ENCODE data around the gene TDRD3. TPM values are rescaled to one million over a fixed set of nuclear protein-coding genes. Genes with fewer than 3 reads are reported as not detected.

The TDRD3 gene
- total RNA-seq, 1 experiment from 2014 or later = 21.4 TPM

DNA sequence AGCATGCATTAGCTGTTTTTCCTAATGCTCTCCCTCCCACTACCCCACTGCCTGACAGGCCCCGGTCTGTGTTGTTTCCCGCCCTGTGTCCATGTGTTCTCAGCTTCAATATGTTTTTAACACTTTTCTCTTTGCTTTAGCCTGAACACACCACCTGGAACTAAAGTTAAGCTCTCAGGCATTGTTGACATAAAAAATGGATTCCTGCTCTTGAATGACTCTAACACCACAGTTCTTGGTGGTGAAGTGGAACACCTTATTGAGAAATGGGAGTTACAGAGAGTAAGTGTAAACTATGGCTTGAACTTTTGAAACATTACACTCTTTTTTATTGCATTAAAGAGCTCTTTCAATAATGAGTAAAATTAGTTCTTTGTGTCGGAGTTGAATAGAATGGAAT, 70.1 kb downstream of the TDRD3 start:
- H3K36me3 Mint-ChIP-seq (ENCODE audit: insufficient read depth, unreplicated experiment) = peaks cover 19% of the 10 kb centered on the region
- no peak overlapping the region for H3K27ac Mint-ChIP-seq (ENCODE audit: low read depth, unreplicated experiment)
- H3K27me3 Mint-ChIP-seq (ENCODE audit: insufficient read depth, unreplicated experiment) = no peaks in the 10 kb centered on the region
- no peak overlapping the region for H3K4me3 Mint-ChIP-seq (ENCODE audit: unreplicated experiment)
- intact Hi-C loops (cut with micrococcal nuclease) = no loop called here
- BruUV-seq (replicated peaks) = no TSS peak
- no peak for DNase-seq (ENCODE audit: unreplicated experiment)
- TF ChIP-seq, protein P1, sequence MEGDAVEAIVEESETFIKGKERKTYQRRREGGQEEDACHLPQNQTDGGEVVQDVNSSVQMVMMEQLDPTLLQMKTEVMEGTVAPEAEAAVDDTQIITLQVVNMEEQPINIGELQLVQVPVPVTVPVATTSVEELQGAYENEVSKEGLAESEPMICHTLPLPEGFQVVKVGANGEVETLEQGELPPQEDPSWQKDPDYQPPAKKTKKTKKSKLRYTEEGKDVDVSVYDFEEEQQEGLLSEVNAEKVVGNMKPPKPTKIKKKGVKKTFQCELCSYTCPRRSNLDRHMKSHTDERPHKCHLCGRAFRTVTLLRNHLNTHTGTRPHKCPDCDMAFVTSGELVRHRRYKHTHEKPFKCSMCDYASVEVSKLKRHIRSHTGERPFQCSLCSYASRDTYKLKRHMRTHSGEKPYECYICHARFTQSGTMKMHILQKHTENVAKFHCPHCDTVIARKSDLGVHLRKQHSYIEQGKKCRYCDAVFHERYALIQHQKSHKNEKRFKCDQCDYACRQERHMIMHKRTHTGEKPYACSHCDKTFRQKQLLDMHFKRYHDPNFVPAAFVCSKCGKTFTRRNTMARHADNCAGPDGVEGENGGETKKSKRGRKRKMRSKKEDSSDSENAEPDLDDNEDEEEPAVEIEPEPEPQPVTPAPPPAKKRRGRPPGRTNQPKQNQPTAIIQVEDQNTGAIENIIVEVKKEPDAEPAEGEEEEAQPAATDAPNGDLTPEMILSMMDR (IDR thresholded peaks at IDR 0.05; ENCODE audit: unreplicated experiment) = no peak
- ChIA-PET CTCF (interaction anchor here (1.1 to 1.8 kb wide), 3 partner anchors 16 to 1219 kb away, joined by 4 to 9 read pairs (median 4); no protein-coding TSS in a partner anchor), POLR2A (no interaction called here)
- no peaks in the 10 kb centered on the region for H3K4me1 Mint-ChIP-seq (ENCODE audit: insufficient read depth, unreplicated experiment)
- H3K9me3 Mint-ChIP-seq (ENCODE audit: unreplicated experiment) = no peaks in the 10 kb centered on the region

DNA sequence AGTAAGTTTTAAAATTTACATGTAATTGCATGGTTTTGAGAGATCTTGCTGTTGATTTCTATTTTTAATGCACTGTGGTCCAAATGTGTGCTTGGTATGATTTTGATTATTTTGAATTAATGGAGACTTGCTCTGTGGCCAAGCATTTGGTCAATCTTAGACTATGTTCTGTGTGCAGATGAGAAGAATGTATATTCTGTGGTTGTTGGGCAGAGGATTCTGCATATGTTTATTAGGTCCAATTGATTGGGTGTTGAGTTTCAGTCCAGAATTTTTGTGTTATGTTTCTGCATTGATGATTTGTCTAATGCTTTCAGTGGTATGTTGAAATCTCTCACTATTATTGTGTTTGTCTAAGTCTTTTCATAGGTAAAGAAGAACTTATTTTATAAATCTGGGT, 82.3 kb downstream of the TDRD3 start:
- BruUV-seq (replicated peaks) = no TSS peak
- Mint-ChIP-seq H3K4me1 (ENCODE audit: insufficient read depth, unreplicated experiment) (no peaks in the 10 kb centered on the region), H3K9me3 (ENCODE audit: unreplicated experiment) (no peaks in the 10 kb centered on the region), H3K4me3 (ENCODE audit: unreplicated experiment) (no peak overlapping the region), H3K27ac (ENCODE audit: low read depth, unreplicated experiment) (no peak overlapping the region), H3K36me3 (ENCODE audit: insufficient read depth, unreplicated experiment) (peaks cover 3% of the 10 kb centered on the region), H3K27me3 (ENCODE audit: insufficient read depth, unreplicated experiment) (no peaks in the 10 kb centered on the region)
- intact Hi-C loops (cut with micrococcal nuclease) = no loop called here
- CTCF ChIA-PET = interaction anchor here (0.7 kb wide), 1 partner anchor 720 kb away, joined by 5 read pairs; no protein-coding TSS in a partner anchor
- POLR2A ChIA-PET = interaction anchor here (0.7 kb wide), 1 partner anchor 19 kb away, joined by 4 read pairs; no protein-coding TSS in a partner anchor
- DNase-seq (ENCODE audit: unreplicated experiment) = no peak
- TF ChIP-seq, protein P1 (IDR thresholded peaks at IDR 0.05; ENCODE audit: unreplicated experiment) = no peak

DNA sequence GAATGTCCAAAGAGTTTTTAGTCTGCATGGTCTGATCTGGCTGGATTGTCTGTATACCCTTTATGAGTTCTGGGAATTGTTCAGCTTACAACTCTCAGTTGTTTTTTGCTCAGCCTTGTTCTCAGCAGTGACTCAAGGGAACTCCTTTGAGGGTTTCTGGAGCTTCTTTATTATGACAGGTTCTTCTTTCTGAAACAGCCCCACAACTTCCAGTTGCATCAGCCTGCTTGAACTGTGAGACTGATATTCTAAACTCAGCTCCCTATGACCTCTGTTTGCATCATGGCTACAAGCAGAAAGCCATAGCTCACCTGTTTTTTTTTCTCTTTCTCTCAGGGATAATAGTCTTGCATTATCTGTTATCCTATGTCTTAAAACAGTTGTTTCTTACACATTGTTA, 85.0 kb downstream of the TDRD3 start:
- Mint-ChIP-seq H3K27ac (ENCODE audit: low read depth, unreplicated experiment) (no peak overlapping the region), H3K4me1 (ENCODE audit: insufficient read depth, unreplicated experiment) (no peaks in the 10 kb centered on the region), H3K27me3 (ENCODE audit: insufficient read depth, unreplicated experiment) (no peaks in the 10 kb centered on the region), H3K4me3 (ENCODE audit: unreplicated experiment) (no peak overlapping the region), H3K9me3 (ENCODE audit: unreplicated experiment) (no peaks in the 10 kb centered on the region), H3K36me3 (ENCODE audit: insufficient read depth, unreplicated experiment) (peaks cover 7% of the 10 kb centered on the region)
- intact Hi-C loops (cut with micrococcal nuclease) = no loop called here
- CTCF ChIA-PET = interaction anchor here (0.6 kb wide), 1 partner anchor 19 kb away, joined by 3 read pairs; no protein-coding TSS in a partner anchor
- POLR2A ChIA-PET = interaction anchor here (0.7 kb wide), 1 partner anchor 992 kb away, joined by 3 read pairs; no protein-coding TSS in a partner anchor
- no TSS peak for BruUV-seq (replicated peaks)
- TF ChIP-seq, protein P1 (IDR thresholded peaks at IDR 0.05; ENCODE audit: unreplicated experiment) = no peak
- DNase-seq (ENCODE audit: unreplicated experiment) = no peak

DNA sequence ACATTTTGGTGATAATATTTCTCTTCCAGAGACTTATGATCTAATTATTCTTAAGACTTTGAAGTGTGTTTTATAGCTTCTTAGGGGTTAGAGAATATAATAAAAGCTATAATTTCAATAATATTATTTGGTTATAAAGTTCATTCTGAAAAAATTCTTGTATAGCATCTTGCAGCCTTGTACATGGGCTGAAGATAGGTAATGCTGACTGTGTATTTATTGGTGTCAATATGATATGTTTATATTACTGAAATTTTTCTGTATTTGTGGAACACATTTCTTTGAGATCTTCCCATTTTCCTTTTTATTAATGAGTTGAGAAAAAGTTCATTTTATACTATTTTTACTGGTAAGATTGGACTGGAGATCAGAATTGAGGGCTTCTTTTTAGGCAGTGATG, 87.8 kb downstream of the TDRD3 start:
- TF ChIP-seq, protein P1 (IDR thresholded peaks at IDR 0.05; ENCODE audit: unreplicated experiment) = no peak
- ChIA-PET POLR2A (no interaction called here), CTCF (interaction anchor here (0.6 kb wide), 1 partner anchor 165 kb away, joined by 3 read pairs; no protein-coding TSS in a partner anchor)
- Mint-ChIP-seq H3K4me3 (ENCODE audit: unreplicated experiment) (no peak overlapping the region), H3K9me3 (ENCODE audit: unreplicated experiment) (peaks cover 7% of the 10 kb centered on the region), H3K36me3 (ENCODE audit: insufficient read depth, unreplicated experiment) (peaks cover 14% of the 10 kb centered on the region), H3K27me3 (ENCODE audit: insufficient read depth, unreplicated experiment) (no peaks in the 10 kb centered on the region), H3K4me1 (ENCODE audit: insufficient read depth, unreplicated experiment) (no peaks in the 10 kb centered on the region), H3K27ac (ENCODE audit: low read depth, unreplicated experiment) (no peak overlapping the region)
- no TSS peak for BruUV-seq (replicated peaks)
- no peak for DNase-seq (ENCODE audit: unreplicated experiment)
- intact Hi-C loops (cut with micrococcal nuclease) = no loop called here
